Measurements from ENCODE around the gene MAPK11.

MAPK11 gene

DNA sequence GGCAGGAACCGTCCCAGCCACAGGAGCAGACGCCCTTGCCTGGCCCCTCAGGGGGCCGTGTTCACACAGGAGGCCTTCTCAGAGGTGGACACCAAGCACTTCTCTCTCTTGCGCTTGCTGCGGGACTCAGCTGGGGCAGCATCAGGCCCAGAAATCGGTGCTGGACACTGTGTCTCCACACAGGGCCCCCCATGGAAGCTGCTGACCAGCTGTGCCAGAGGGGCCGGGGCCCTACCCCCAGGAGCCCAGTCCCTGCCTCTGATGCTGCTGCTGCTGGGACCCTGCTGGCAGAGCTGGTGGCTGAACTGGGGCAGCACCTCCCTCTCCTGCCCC is 33.3 kb upstream of the MAPK11 start:
- Mint-ChIP-seq H3K36me3 (ENCODE audit: low read depth) (no peaks in the 10 kb centered on the region), H3K4me1 (ENCODE audit: low read depth) (peaks cover 6% of the 10 kb centered on the region), H3K27ac (no peak overlapping the region), H3K4me3 (no peak overlapping the region), H3K9me3 (no peaks in the 10 kb centered on the region), H3K27me3 (peaks cover 44% of the 10 kb centered on the region)
- DNase-seq, result no peak

DNA sequence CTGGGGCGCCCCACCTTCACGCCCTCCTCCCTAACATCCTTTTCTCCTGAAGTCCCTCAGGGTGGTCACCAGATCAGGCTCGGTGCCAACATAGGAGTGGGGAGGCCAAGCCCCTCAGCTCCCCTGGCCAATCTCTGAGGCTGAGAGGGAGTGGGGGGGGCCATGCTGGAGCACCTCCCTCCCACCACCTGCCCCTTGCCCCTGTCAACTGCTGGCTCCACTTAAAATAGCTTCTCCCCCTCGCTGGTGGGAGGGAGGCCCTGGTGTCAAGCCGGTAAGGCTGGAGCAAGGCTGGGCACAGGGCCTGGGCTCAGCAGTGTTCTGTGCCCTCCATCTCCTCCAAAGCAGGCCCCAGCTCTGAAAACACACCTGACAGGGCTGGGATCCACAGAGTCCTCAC is 32.4 kb upstream of the MAPK11 start:
- Mint-ChIP-seq H3K4me1 (ENCODE audit: low read depth) (peaks cover 6% of the 10 kb centered on the region), H3K4me3 (no peak overlapping the region)
- DNase-seq, result no peak

DNA sequence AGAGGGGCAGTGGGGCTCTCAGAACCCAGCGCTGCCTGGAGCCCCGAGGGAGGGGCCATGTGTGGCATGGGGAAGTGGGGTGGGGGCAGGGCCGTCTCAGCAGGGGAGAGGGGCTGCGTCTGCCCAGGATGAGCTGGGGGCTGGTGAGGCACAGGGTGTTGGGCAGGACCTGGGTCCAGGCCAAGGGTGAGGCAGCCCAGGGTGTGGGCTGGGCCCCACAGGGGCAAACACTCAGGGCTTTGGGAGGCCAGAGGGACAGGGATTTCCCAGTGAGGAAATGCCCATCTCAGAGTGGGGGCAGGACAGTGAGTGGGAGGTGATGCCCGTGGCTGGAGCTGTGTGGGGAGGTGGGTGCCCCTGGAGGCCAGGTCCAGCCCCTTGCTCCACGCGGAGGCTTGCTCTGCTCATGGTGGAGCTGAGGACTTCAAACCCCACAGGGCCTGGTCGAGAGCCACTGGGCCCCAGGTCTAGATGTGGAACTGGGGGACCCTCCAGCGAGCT is 31.9 kb upstream of the MAPK11 start:
- Mint-ChIP-seq H3K36me3 (ENCODE audit: low read depth) (no peaks in the 10 kb centered on the region), H3K27ac (no peak overlapping the region), H3K27me3 (peaks cover 55% of the 10 kb centered on the region), H3K4me1 (ENCODE audit: low read depth) (peaks cover 6% of the 10 kb centered on the region), H3K4me3 (no peak overlapping the region), H3K9me3 (no peaks in the 10 kb centered on the region)
- no peak for DNase-seq

More for the DNA sequence above, 32.4 kb upstream of the MAPK11 start:
- H3K27me3 Mint-ChIP-seq, result peaks cover 51% of the 10 kb centered on the region
- H3K27ac Mint-ChIP-seq, result no peak overlapping the region
- H3K9me3 Mint-ChIP-seq, result no peaks in the 10 kb centered on the region
- H3K36me3 Mint-ChIP-seq (ENCODE audit: low read depth), result no peaks in the 10 kb centered on the region

DNA sequence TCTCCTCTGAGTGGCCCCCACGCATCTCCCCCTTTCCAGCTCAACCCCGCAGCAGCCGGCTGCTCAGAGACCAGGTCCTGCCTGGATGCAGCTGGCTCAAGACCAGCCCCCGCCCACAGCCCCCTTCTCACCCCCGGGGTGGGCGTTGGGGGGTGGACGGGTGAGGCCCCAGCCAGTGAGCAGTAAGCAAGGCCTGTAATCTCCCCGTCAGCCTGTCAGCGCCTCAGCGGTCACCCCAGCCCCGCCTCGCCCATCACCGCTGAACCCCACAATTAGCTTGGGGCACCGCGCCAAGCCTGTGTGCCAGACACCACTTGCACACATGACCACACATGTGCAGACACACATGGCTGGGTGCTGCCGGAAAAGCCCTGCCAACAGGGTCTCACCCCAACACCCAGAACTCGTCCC is 31.4 kb upstream of the MAPK11 start:
- DNase-seq, result no peak
- no peak overlapping the region for H3K4me3 Mint-ChIP-seq
- no peaks in the 10 kb centered on the region for H3K36me3 Mint-ChIP-seq (ENCODE audit: low read depth)
- H3K27ac Mint-ChIP-seq, result no peak overlapping the region
- H3K4me1 Mint-ChIP-seq (ENCODE audit: low read depth), result peaks cover 6% of the 10 kb centered on the region
- H3K27me3 Mint-ChIP-seq, result peaks cover 55% of the 10 kb centered on the region
- no peaks in the 10 kb centered on the region for H3K9me3 Mint-ChIP-seq

DNA sequence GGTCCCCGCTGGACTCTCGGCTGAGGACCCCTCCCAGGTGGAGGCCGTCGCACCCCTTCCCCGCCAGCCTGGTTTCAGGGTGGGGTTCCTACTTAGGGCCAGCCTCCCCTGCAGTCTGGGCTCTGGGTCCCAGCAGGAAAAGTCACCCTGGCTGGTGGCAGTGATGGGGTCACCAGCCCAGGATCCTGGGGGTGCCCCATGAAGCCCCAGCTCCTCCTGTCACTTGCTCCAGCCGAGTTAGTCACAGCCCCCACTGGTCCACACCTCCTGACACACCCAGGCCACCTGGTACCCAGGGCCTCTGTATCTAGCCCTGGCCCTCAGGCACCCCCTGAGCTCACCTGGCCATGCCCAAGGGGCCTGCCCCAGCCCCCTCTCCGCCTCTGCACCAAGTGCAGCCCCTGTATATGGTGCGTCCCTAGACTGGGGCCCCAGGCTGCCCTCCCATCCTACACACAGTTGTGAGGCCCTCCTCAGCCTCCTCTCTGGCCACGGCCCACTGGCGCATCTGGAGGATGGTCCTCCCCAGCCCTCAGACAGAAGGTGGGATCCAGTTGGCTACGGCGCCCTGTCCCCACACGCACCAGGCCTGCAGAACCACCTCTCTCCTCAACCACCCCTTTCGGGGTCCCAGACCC is 30.6 kb upstream of the MAPK11 start:
- Mint-ChIP-seq H3K4me3 (no peak overlapping the region), H3K9me3 (no peaks in the 10 kb centered on the region), H3K36me3 (ENCODE audit: low read depth) (no peaks in the 10 kb centered on the region)

DNA sequence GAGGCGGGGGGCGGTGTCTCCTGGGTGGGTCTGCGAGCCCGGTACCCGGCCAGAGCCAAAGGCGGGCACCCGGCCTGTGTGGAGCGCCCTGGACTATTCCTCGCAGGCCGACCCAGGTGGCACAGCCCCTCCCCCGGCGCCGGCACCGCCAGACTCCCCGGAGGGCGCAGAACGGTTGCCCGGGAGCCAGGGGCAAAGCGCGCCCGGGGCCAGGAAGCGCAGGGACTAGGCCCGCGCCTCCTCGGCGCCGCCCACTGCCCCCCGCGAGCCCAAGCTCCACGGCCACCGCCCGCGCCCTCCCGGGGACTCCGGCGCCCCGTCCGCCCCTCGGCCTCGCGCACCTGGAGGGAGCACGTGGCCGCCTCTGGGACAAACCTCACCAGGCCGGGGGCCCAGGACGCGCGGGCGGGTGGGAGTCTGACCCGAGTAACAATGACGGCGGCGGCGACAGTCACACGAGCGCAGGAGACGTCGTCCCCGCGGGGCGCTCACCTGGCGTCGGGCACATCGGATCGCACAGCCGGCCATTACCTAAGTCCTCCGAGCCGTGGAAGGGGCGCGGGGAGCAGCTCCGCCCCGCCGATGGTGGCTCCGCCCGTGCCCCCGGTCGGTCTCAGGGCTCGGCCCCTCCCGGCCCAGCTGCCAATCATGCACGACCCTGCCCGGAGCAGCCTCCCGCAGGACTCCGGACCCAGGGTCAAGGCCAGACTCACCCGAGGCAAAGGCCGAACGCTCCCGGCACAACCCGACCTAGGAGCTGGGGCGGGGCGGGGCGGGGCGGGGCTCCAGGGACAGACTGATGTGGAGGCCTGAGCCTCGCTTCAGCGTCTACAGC is 29.8 kb upstream of the MAPK11 start:
- H3K4me3 Mint-ChIP-seq, result no peak overlapping the region
- no peaks in the 10 kb centered on the region for H3K36me3 Mint-ChIP-seq (ENCODE audit: low read depth)
- no peaks in the 10 kb centered on the region for H3K9me3 Mint-ChIP-seq
- no peaks in the 10 kb centered on the region for H3K4me1 Mint-ChIP-seq (ENCODE audit: low read depth)
- peaks cover 48% of the 10 kb centered on the region for H3K27me3 Mint-ChIP-seq
- DNase-seq, result no peak
- H3K27ac Mint-ChIP-seq, result no peak overlapping the region

More for the DNA sequence above, 30.6 kb upstream of the MAPK11 start:
- no peak overlapping the region for H3K27ac Mint-ChIP-seq
- no peaks in the 10 kb centered on the region for H3K4me1 Mint-ChIP-seq (ENCODE audit: low read depth)
- H3K27me3 Mint-ChIP-seq, result peaks cover 49% of the 10 kb centered on the region
- DNase-seq, result no peak

DNA sequence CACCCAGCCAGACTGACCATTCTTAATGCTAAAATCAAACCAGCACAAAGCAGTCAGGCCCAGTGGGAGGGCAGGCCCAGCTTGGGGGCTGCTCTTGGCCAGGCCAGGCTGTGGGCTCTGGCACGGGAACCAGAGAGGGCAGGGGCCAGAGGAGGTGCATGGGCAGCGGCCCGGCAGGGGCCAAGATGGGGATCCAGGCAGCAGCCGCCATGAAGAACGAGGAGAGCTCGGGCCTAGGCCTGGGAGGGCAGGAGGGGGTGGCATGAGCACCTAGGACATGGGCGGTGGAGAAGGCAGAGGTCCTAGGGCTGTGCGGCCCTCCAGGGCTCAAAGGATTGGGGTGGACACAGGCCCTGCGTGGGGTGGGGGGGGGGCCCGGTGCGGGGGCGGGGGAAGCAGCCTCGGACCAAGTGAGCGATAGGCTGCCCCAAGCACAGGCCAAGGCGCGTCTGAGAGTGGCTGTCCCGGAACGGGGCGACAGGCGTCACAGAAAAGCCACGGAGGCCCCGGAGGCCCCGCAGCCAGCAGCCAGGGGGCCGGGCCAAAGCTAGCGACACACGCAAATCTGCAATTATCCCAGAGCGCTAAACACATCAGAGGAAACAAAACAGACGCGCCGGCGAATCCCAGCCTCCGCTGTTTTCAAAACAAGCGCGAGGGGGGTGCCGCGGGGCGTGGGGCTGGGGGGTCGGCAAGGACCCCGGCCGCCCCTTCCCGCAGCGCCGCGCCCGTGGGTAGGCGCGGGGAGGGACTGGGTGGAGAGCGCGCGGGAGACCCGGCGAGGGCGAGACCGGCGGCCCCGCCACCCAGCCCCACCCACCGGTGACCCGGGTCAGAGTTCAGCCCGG is 29.0 kb upstream of the MAPK11 start:
- H3K9me3 Mint-ChIP-seq, result no peaks in the 10 kb centered on the region
- DNase-seq, result no peak
- H3K27me3 Mint-ChIP-seq, result peaks cover 45% of the 10 kb centered on the region
- H3K27ac Mint-ChIP-seq, result no peak overlapping the region
- no peaks in the 10 kb centered on the region for H3K4me1 Mint-ChIP-seq (ENCODE audit: low read depth)
- no peak overlapping the region for H3K4me3 Mint-ChIP-seq
- no peaks in the 10 kb centered on the region for H3K36me3 Mint-ChIP-seq (ENCODE audit: low read depth)

DNA sequence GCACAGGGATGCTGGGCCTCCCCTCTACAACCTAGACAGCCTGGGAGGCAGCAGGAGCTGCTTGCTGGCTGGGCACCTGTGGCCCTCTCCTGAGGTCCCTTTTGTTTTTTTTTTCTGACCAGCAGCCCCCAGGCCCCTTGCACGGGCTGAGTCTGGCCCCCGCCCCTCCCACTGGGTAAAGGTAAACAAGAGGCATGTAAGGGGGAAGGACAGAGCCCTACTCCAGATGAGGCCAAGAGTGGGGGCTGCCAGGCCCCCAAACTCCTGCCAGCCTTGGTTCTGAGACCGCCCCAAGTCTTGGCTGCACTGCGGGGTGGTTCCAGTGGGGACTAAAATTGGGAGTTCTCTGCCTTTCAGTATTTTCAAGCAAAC is 28.1 kb upstream of the MAPK11 start:
- H3K27ac Mint-ChIP-seq, result no peak overlapping the region

DNA sequence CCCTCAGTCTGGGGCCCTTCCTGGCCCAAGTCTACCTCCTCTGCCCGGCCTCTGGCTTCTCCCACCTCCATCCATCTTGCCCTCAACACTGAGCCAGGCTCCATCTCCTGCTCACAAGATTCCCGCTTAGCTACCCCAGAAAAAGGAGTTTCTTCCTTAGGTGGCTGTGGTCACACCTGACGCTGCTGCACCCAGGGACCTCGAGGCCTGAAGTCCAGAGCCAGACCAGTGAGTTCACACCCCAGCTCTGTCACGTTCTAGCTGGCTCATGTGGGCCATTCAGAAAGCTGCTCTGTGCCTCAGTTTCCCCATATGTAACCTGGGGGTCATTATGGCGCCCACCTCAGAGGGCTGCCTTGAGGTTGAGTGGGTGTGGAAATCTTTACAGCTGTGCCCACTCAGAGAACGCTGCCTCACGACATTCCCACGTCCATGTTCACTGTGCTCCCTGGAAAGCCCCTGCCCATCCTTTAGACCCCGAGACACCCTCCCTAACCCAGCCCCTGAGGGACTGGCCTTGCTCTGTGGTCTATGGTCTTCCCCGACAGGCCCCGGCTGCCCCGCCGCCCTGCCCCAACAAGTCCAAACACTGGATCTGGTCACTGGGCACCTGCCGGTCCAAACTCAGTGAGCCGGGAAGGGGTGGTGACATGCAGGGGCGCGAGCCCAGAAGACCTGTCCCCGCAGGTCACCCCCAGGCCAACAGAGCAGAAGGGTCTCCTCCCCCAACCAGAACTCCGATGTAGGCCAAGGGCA is 27.5 kb upstream of the MAPK11 start:
- Mint-ChIP-seq H3K9me3 (no peaks in the 10 kb centered on the region), H3K4me1 (ENCODE audit: low read depth) (peaks cover 4% of the 10 kb centered on the region), H3K27ac (no peak overlapping the region), H3K27me3 (peaks cover 41% of the 10 kb centered on the region), H3K36me3 (ENCODE audit: low read depth) (no peaks in the 10 kb centered on the region), H3K4me3 (no peak overlapping the region)
- no peak for DNase-seq

More for the DNA sequence above, 28.1 kb upstream of the MAPK11 start:
- Mint-ChIP-seq H3K9me3 (no peaks in the 10 kb centered on the region), H3K27me3 (peaks cover 42% of the 10 kb centered on the region), H3K4me1 (ENCODE audit: low read depth) (no peaks in the 10 kb centered on the region), H3K36me3 (ENCODE audit: low read depth) (no peaks in the 10 kb centered on the region), H3K4me3 (no peak overlapping the region)
- no peak for DNase-seq

DNA sequence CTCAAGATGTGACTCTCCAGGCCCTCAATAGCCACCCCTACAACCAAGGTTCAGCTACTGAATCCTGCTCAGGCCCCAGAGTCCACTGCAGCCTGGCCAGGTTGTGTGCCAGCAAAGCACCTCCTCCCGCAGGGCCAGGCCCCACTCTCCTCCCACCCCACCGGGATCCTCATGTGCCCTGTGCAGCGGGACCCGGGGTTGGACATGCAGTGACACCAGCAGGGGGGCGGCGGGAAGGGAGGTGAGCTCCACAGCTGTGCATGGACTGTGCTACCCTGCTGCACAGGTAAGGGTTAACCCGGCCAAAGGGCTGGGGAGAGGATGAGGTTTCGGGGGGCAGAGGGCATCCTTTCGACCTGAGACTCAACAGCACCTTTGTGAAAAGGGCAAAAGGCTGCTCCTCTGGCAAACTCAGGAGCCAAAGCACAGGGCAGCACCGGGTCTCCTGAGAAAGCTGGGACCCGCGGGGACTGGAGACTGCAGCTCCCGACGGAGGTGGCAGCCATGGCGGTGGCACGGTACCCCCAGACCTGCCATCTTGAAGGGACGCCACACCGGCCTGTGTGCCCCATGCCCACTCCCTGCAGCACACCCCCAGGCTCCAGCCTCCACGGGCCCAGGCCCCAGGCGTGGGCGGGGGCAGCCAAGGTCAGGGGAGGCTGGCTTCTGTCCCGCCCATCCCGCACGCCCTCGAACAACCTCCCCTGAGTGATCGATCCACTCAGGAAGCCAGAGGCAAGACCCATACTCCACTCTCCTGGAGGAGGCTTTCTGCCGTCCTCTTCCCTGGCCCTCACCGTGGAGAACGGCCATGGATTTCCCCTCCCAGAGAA is 26.7 kb upstream of the MAPK11 start:
- Mint-ChIP-seq H3K27me3 (peaks cover 47% of the 10 kb centered on the region), H3K4me3 (no peak overlapping the region), H3K9me3 (no peaks in the 10 kb centered on the region), H3K36me3 (ENCODE audit: low read depth) (no peaks in the 10 kb centered on the region), H3K27ac (no peak overlapping the region), H3K4me1 (ENCODE audit: low read depth) (peaks cover 6% of the 10 kb centered on the region)
- DNase-seq, result no peak

DNA sequence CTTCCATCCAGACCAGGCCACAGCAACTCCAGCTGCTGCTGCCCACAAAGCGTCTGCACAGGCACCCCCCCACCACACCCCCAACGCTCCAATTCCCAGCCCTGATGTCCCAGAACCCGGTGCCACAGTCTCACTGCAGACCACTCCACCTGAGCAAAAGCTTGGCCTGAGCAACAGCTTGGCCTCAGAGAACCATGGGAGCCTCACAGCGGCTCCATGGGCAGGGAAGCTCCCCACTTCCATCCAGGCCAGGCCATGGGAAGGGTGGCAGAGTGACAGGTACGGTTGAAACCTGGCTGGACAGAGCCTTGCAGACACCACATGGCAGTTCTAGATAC is 24.1 kb upstream of the MAPK11 start:
- no peak for DNase-seq
- Mint-ChIP-seq H3K27me3 (peaks cover 57% of the 10 kb centered on the region), H3K27ac (no peak overlapping the region), H3K4me3 (no peak overlapping the region), H3K36me3 (ENCODE audit: low read depth) (no peaks in the 10 kb centered on the region), H3K9me3 (no peaks in the 10 kb centered on the region), H3K4me1 (ENCODE audit: low read depth) (peaks cover 6% of the 10 kb centered on the region)

DNA sequence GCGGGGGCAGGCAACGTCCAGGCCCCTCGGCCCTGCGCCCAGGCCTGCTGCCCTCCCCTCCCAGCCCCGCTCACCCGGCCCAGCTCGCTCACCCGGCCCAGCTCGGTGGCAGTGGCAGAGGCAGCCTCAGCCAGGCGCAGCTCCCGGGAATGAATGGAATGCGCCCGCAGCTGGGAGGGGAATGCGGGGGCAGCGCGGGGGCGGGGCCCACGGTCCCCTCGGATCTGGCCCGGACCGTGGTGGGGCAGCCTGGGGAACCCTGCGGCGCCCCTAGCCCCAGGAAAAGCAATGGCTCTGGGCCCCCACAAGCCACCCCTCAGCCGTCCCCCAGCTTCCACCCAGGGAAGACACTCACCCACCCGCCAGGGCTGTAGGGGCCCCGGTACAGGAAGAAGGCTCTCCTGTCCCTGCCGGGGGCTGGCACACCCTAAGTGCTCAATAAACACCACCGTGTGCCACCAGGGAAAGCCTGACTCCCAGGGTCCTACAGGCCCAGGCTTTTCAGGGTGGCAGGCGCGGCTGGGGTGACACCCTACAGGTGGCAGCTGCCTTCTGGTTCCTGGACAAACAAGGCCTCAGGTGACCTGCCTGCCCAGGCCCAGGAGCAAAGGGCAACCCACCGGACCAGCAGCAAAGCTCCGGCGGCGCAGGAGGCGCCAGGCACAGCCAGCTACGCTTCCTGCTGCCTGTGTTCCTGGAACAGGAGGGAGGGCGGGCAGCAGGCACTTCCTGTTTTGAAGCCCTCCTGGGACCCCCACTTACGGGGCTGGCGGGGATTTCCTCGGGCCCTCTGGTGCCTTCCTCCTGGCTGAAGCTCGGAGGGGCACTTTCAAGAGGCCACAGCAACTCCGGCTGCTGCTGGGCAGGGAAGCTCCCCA is 23.5 kb upstream of the MAPK11 start:
- no peaks in the 10 kb centered on the region for H3K9me3 Mint-ChIP-seq
- H3K4me1 Mint-ChIP-seq (ENCODE audit: low read depth), result peaks cover 6% of the 10 kb centered on the region
- no peak overlapping the region for H3K4me3 Mint-ChIP-seq
- H3K27me3 Mint-ChIP-seq, result peaks cover 54% of the 10 kb centered on the region
- no peak for DNase-seq
- no peaks in the 10 kb centered on the region for H3K36me3 Mint-ChIP-seq (ENCODE audit: low read depth)
- H3K27ac Mint-ChIP-seq, result no peak overlapping the region
